Measurements from ENCODE around the gene CPVL. TPM values are rescaled to one million over a fixed set of nuclear protein-coding genes. Genes with fewer than 3 reads are reported as not detected.

The CPVL gene
- polyA plus RNA-seq, 3 donors, result 410 to 1,111 (median 1,108) TPM

DNA sequence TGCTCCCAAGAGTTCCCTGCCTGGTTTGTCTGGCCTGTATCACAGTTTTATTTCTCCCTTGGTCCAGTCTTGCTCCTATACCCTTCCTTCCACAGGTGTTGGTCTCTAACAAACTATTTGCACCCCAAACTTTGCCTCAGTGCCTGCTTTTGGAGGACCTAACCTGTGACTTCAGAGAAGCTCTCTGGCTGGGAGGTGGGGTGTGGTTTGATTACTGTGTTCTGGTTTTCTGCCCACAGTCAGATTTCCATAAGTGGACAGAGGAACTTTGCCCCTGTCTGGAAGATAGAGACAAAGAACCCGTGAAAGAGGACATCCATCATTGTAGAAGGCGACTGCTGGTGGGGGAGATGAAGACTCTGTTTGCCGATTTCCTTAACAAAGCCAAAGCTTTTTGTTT lies 132.4 kb downstream of the CPVL start:
- WGBS (ENCODE audit: insufficient coverage), result 81% methylated on average over 3 of the region's 3 CpGs
- H4K20me1 ChIP-seq (ENCODE audit: insufficient read depth, low read length), result peaks cover 99% of the 10 kb centered on the region
- no peak overlapping the region for H2AFZ ChIP-seq (ENCODE audit: insufficient read depth, low read depth, low read length, poor library complexity, severe bottlenecking)
- Mint-ChIP-seq H3K27ac (peak overlapping the region in 1 of 7 donors; percentile 50), H3K4me1 (peaks cover 16% of the 10 kb centered on the region), H3K27me3 (ENCODE audit: low read depth in 3 of 3) (peaks cover 0 to 2% (median 2%) of the 10 kb centered on the region in 3 donors), H3K9me3 (peaks cover 0 to 5% (median 0%) of the 10 kb centered on the region in 7 donors), H3K36me3 (peaks cover 70 to 80% of the 10 kb centered on the region in 2 donors), H3K4me3 (no peak overlapping the region)
- H3K4me1 ChIP-seq (ENCODE audit: control insufficient read depth in 1 of 2, insufficient read depth in 2 of 2, low read length in 2 of 2), result peaks cover 5 to 6% of the 10 kb centered on the region in 2 donors
- intact Hi-C loops (cut with micrococcal nuclease), result no loop called here
- no peak overlapping the region for H3K27ac ChIP-seq (ENCODE audit: low read depth in 1 of 2, low read length in 2 of 2)
- H3K27me3 ChIP-seq (ENCODE audit: control insufficient read depth in 2 of 2, insufficient read depth in 2 of 2, low read length in 2 of 2), result no peaks in the 10 kb centered on the region
- no peak overlapping the region for H3K4me2 ChIP-seq (replicated peaks; ENCODE audit: extremely low read depth, low read length, poor library complexity, severe bottlenecking)
- TF ChIP-seq, protein P1, sequence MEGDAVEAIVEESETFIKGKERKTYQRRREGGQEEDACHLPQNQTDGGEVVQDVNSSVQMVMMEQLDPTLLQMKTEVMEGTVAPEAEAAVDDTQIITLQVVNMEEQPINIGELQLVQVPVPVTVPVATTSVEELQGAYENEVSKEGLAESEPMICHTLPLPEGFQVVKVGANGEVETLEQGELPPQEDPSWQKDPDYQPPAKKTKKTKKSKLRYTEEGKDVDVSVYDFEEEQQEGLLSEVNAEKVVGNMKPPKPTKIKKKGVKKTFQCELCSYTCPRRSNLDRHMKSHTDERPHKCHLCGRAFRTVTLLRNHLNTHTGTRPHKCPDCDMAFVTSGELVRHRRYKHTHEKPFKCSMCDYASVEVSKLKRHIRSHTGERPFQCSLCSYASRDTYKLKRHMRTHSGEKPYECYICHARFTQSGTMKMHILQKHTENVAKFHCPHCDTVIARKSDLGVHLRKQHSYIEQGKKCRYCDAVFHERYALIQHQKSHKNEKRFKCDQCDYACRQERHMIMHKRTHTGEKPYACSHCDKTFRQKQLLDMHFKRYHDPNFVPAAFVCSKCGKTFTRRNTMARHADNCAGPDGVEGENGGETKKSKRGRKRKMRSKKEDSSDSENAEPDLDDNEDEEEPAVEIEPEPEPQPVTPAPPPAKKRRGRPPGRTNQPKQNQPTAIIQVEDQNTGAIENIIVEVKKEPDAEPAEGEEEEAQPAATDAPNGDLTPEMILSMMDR (IDR thresholded peaks at IDR 0.05), result no peak
- no peak overlapping the region for H3K4me3 ChIP-seq (replicated peaks in 1 of 3; ENCODE audit: low read depth in 2 of 3, low read length in 3 of 3)
- peaks cover 51 to 95% of the 10 kb centered on the region in 2 donors for H3K36me3 ChIP-seq (replicated peaks in 1 of 2; ENCODE audit: control insufficient read depth in 1 of 2, insufficient read depth in 2 of 2, low read length in 2 of 2)
- no peak for DNase-seq
- no peak overlapping the region for H3K9ac ChIP-seq (ENCODE audit: insufficient read depth, low read length, poor library complexity, severe bottlenecking)
- no peaks in the 10 kb centered on the region for H3K79me2 ChIP-seq (ENCODE audit: insufficient read depth, low read length)
- H3K9me3 ChIP-seq (replicated peaks in 1 of 2; ENCODE audit: control insufficient read depth in 1 of 2, insufficient read depth in 1 of 2, low read length in 2 of 2), result no peaks in the 10 kb centered on the region

DNA sequence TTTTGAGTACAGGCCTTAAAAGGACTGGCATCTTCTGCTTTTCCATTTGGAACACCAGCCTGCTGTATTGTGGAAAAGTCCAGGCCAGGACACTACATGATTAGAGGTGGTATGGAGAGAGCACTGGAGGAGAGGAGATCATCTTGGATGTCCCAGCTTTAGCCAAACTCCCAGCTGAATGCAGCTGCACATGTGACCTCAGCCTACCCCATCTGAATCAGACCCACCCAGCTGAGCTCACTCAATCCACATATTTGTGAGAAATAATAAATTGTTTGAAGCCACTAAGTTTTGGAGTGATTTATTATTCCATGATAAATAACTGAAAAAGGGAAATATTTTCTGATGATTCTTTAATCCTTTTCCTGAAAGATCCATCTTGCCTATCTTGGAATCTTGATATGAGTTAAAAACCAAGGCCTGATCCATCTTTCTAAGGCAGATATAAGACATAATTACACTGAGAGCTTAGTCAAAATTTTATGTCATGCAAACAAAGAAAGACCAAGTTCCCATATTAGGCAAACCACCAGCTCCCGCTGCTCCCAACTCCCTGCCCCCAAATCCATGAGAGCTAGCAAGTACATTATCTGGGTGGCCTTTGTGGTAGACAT lies 133.1 kb downstream of the CPVL start:
- no peak overlapping the region for H2AFZ ChIP-seq (ENCODE audit: insufficient read depth, low read depth, low read length, poor library complexity, severe bottlenecking)
- peaks cover 99% of the 10 kb centered on the region for H4K20me1 ChIP-seq (ENCODE audit: insufficient read depth, low read length)
- TF ChIP-seq, protein P1 (IDR thresholded peaks at IDR 0.05), result no peak
- Mint-ChIP-seq H3K27me3 (ENCODE audit: low read depth in 3 of 3) (peaks cover 0 to 2% (median 2%) of the 10 kb centered on the region in 3 donors), H3K9me3 (peaks cover 0 to 5% (median 0%) of the 10 kb centered on the region in 7 donors), H3K4me1 (peaks cover 16% of the 10 kb centered on the region), H3K27ac (peak overlapping the region in 1 of 7 donors; percentile 43), H3K4me3 (no peak overlapping the region), H3K36me3 (peaks cover 72 to 82% of the 10 kb centered on the region in 2 donors)
- H3K4me3 ChIP-seq (replicated peaks in 1 of 3; ENCODE audit: low read depth in 2 of 3, low read length in 3 of 3), result no peak overlapping the region
- no peaks in the 10 kb centered on the region for H3K27me3 ChIP-seq (ENCODE audit: control insufficient read depth in 2 of 2, insufficient read depth in 2 of 2, low read length in 2 of 2)
- H3K36me3 ChIP-seq (replicated peaks in 1 of 2; ENCODE audit: control insufficient read depth in 1 of 2, insufficient read depth in 2 of 2, low read length in 2 of 2), result peaks cover 54 to 97% of the 10 kb centered on the region in 2 donors
- no peak overlapping the region for H3K9ac ChIP-seq (ENCODE audit: insufficient read depth, low read length, poor library complexity, severe bottlenecking)
- no peaks in the 10 kb centered on the region for H3K9me3 ChIP-seq (replicated peaks in 1 of 2; ENCODE audit: control insufficient read depth in 1 of 2, insufficient read depth in 1 of 2, low read length in 2 of 2)
- no peak for DNase-seq
- peaks cover 5 to 6% of the 10 kb centered on the region in 2 donors for H3K4me1 ChIP-seq (ENCODE audit: control insufficient read depth in 1 of 2, insufficient read depth in 2 of 2, low read length in 2 of 2)
- H3K27ac ChIP-seq (ENCODE audit: low read depth in 1 of 2, low read length in 2 of 2), result no peak overlapping the region
- intact Hi-C loops (cut with micrococcal nuclease), result no loop called here
- WGBS (ENCODE audit: insufficient coverage), result no CpG with 5 or more reads among the region's 1 CpG
- H3K79me2 ChIP-seq (ENCODE audit: insufficient read depth, low read length), result no peaks in the 10 kb centered on the region
- no peak overlapping the region for H3K4me2 ChIP-seq (replicated peaks; ENCODE audit: extremely low read depth, low read length, poor library complexity, severe bottlenecking)

Measured in CD14-positive monocyte (primary cell).